Panc1 (cell line): ENCODE results near the gene ITGAV. TPM values are rescaled to one million over a fixed set of nuclear protein-coding genes. Genes with fewer than 3 reads are reported as not detected.

ENCODE experiments used
- ATAC-seq: fragments of 200-7000 bp; cut with Tn5 transposase; 2 replicates; pipeline ENCODE4 v1.9.1; 2020; ENCODE audit warnings: mild to moderate bottlenecking, moderate library complexity
- BruUV-seq: library from RNA; stranded (reverse); fragments of 400-500 nt; replicated peaks from 2 replicates; lab custom pipeline; 2021; lab: Mats Ljungman, UMichigan
- CTCF ChIA-PET: fragments of 300-600 bp; sonication (Branson Sonifier 250); formaldehyde crosslinking; loops from one replicate; lab custom pipeline; 2022; ENCODE audit warnings: antibody characterized with exemption; lab: Charles Lee
- POLR2A ChIA-PET: fragments of 300-600 bp; sonication (Branson Sonifier 250); formaldehyde crosslinking; loops from one replicate; lab custom pipeline; 2022; ENCODE audit warnings: antibody characterized with exemption; lab: Charles Lee
- DNase-seq: peaks from one replicate; pipeline ENCODE4 v3.0.0-alpha.2; 2010; ENCODE audit warnings: low read depth, low spot score
- H3K27ac ChIP-seq: 2 replicates; pipeline ENCODE4 v1.5.1; 2011; ENCODE audit warnings: mild to moderate bottlenecking, low read length, inconsistent platforms
- H3K27me3 ChIP-seq: fragments of 200-500 bp; sonication (Bioruptor generic); 2 replicates; pipeline ENCODE4 v1.6.0; 2014; ENCODE audit warnings: low read length, inconsistent platforms; ENCODE audit not compliant: control insufficient read depth, insufficient read depth
- H3K36me3 ChIP-seq: fragments of 200-500 bp; sonication (Bioruptor generic); 2 replicates; pipeline ENCODE4 v1.5.1; 2014; ENCODE audit warnings: inconsistent platforms, mild to moderate bottlenecking, low read length, moderate library complexity; ENCODE audit not compliant: control insufficient read depth, insufficient read depth
- H3K4me1 ChIP-seq: 2 replicates; pipeline ENCODE4 v1.5.1; 2011; ENCODE audit warnings: inconsistent platforms, mild to moderate bottlenecking, low read length, moderate library complexity; ENCODE audit not compliant: control insufficient read depth, insufficient read depth
- H3K4me3 ChIP-seq, 2 experiments: 2 replicates each; pipeline ENCODE4 v1.5.1; 2011 to 2012; ENCODE audit warnings: low read depth in 2 of 2, low read length in 2 of 2, mild to moderate bottlenecking in 2 of 2, inconsistent platforms in 1 of 2, moderate library complexity in 1 of 2
- H3K9me3 ChIP-seq: fragments of 200-500 bp; sonication (Bioruptor generic); 2 replicates; pipeline ENCODE4 v1.5.1; 2014; ENCODE audit warnings: low read depth, mild to moderate bottlenecking, inconsistent platforms, low read length, moderate library complexity; ENCODE audit not compliant: control insufficient read depth, insufficient read depth
- CTCF ChIP-seq: fragments of 450-650 bp; IDR thresholded peaks from 2 replicates; pipeline ENCODE4 v1.5.1; 2017; ENCODE audit warnings: mild to moderate bottlenecking
- POLR2AphosphoS5 ChIP-seq: IDR thresholded peaks from 2 replicates; pipeline ENCODE4 v1.6.1; 2012; ENCODE audit warnings: mild to moderate bottlenecking, low read depth, low read length, moderate library complexity
- SIN3A ChIP-seq: IDR thresholded peaks from 2 replicates; pipeline ENCODE4 v1.6.1; 2012; ENCODE audit warnings: low read depth, mild to moderate bottlenecking, low read length, moderate library complexity, borderline replicate concordance; ENCODE audit not compliant: insufficient read depth
- TCF7L2 ChIP-seq: IDR thresholded peaks from 2 replicates; pipeline ENCODE4 v1.6.1; 2011; ENCODE audit warnings: mild to moderate bottlenecking, low read depth, low read length, inconsistent platforms
- in situ Hi-C: cut with HindIII; loops from 2 replicates; pipeline ENCODE4 v1.10.0; 2016; ENCODE audit warnings: low sequenced_read_pairs, low pct_unique_long_range_greater_than_20kb
- intact Hi-C: fragments of 100-400 bp; cut with micrococcal nuclease; formaldehyde crosslinking; loops from one replicate; pipeline ENCODE4 v1.10.0; 2022; ENCODE audit not compliant: unreplicated experiment
- total RNA-seq: library from RNA; stranded (reverse); gene quantifications from one replicate; pipeline ENCODE4 v1.2.1, GENCODE V29; 2021; ENCODE audit not compliant: unreplicated experiment
- TF ChIP-seq, protein P1 (sequence below), 2 experiments: IDR thresholded peaks; 2 replicates each; pipeline ENCODE4 v1.6.1; 2011 to 2012; ENCODE audit warnings: low read depth in 2 of 2, control low read depth in 1 of 2, low read length in 1 of 2, mild to moderate bottlenecking in 1 of 2, moderate library complexity in 1 of 2; ENCODE audit not compliant: insufficient read depth in 1 of 2

The ITGAV gene
- total RNA-seq, 1 experiment from 2014 or later = 218 TPM

GRCh38 chr2:186709529-186710450 lies 119.9 kb downstream of the ITGAV start:
- intact Hi-C loops = no loop called here
- no peak overlapping the region for H3K27ac ChIP-seq
- no TSS peak for BruUV-seq
- ATAC-seq (no peak), DNase-seq (no peak)
- in situ Hi-C loops = no loop called here
- H3K4me1 ChIP-seq = no peaks in the 10 kb centered on the region
- ChIA-PET POLR2A (no interaction called here), CTCF (no interaction called here)
- no peaks in the 10 kb centered on the region for H3K9me3 ChIP-seq
- no peaks in the 10 kb centered on the region for H3K27me3 ChIP-seq
- H3K36me3 ChIP-seq = no peaks in the 10 kb centered on the region
- no peak overlapping the region for H3K4me3 ChIP-seq
- TF ChIP-seq CTCF = no peak
- no peak for TF ChIP-seq SIN3A
- TF ChIP-seq, protein P1, sequence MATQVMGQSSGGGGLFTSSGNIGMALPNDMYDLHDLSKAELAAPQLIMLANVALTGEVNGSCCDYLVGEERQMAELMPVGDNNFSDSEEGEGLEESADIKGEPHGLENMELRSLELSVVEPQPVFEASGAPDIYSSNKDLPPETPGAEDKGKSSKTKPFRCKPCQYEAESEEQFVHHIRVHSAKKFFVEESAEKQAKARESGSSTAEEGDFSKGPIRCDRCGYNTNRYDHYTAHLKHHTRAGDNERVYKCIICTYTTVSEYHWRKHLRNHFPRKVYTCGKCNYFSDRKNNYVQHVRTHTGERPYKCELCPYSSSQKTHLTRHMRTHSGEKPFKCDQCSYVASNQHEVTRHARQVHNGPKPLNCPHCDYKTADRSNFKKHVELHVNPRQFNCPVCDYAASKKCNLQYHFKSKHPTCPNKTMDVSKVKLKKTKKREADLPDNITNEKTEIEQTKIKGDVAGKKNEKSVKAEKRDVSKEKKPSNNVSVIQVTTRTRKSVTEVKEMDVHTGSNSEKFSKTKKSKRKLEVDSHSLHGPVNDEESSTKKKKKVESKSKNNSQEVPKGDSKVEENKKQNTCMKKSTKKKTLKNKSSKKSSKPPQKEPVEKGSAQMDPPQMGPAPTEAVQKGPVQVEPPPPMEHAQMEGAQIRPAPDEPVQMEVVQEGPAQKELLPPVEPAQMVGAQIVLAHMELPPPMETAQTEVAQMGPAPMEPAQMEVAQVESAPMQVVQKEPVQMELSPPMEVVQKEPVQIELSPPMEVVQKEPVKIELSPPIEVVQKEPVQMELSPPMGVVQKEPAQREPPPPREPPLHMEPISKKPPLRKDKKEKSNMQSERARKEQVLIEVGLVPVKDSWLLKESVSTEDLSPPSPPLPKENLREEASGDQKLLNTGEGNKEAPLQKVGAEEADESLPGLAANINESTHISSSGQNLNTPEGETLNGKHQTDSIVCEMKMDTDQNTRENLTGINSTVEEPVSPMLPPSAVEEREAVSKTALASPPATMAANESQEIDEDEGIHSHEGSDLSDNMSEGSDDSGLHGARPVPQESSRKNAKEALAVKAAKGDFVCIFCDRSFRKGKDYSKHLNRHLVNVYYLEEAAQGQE (IDR thresholded peaks at IDR 0.05; ENCODE audit: insufficient read depth in 1 of 2, low read depth in 2 of 2, low read length in 1 of 2) = no peak
- no peak for TF ChIP-seq TCF7L2
- no peak for TF ChIP-seq POLR2AphosphoS5

GRCh38 chr2:186713691-186714090 lies 123.8 kb downstream of the ITGAV start:
- ATAC-seq (no peak), DNase-seq (no peak)
- intact Hi-C loops = no loop called here
- BruUV-seq = no TSS peak
- ChIA-PET POLR2A (no interaction called here), CTCF (no interaction called here)
- Histone ChIP-seq H3K4me3 (no peak overlapping the region), H3K27ac (no peak overlapping the region), H3K27me3 (no peaks in the 10 kb centered on the region), H3K4me1 (no peaks in the 10 kb centered on the region; the same call in 1 of the 2 replicates), H3K36me3 (no peaks in the 10 kb centered on the region), H3K9me3 (no peaks in the 10 kb centered on the region)
- no peak for TF ChIP-seq SIN3A
- TF ChIP-seq, protein P1 (IDR thresholded peaks at IDR 0.05; ENCODE audit: insufficient read depth in 1 of 2, low read depth in 2 of 2, low read length in 1 of 2) = no peak
- TF ChIP-seq CTCF = no peak
- in situ Hi-C loops = no loop called here
